Activated T-helper 2 cell treated with anti-CD3 and anti-CD28 coated beads, Interferon-gamma antibody, Interleukin-2, Interleukin-4, amounts not matched to agents 10 μg/mL and 5 μg/mL and 100 μg/mL, durations not matched to agents 14 hours and 24 hours and 36 hours (primary cell): ENCODE data around the gene PPT1. TPM values are rescaled to one million over a fixed set of nuclear protein-coding genes. Genes with fewer than 3 reads are reported as not detected.
A peak's percentile ranks its signal among the peaks of the same experiment; 100 is the strongest.
"Not testable (repeated sequence)": the region's sequence is repeated elsewhere in the genome, so short reads cannot be mapped to it uniquely, and the experiment has no call there.

Experiments
- DNase-seq: peaks from one replicate; pipeline ENCODE4 v3.0.0; 2021; ENCODE audit warnings: low spot score
- H3K27ac Mint-ChIP-seq: one replicate; pipeline ENCODE4 v1.8.0; 2021; ENCODE audit warnings: mixed read lengths
- H3K27me3 Mint-ChIP-seq: one replicate; pipeline ENCODE4 v1.8.0; 2021; ENCODE audit warnings: low read depth, mixed read lengths
- H3K36me3 Mint-ChIP-seq: one replicate; pipeline ENCODE4 v1.8.0; 2021; ENCODE audit warnings: low read depth, mixed read lengths
- H3K4me1 Mint-ChIP-seq: one replicate; pipeline ENCODE4 v1.8.0; 2021; ENCODE audit warnings: low read depth, mixed read lengths
- H3K4me3 Mint-ChIP-seq: one replicate; pipeline ENCODE4 v1.8.0; 2021; ENCODE audit warnings: low read depth, mild to moderate bottlenecking, moderate library complexity, mixed read lengths
- H3K9me3 Mint-ChIP-seq: one replicate; pipeline ENCODE4 v1.8.0; 2021; ENCODE audit warnings: mixed read lengths
- intact Hi-C: fragments of 100-400 bp; cut with micrococcal nuclease; formaldehyde crosslinking; loops from one replicate; pipeline ENCODE4 v1.15.1; 2023
- total RNA-seq: library from RNA; stranded (reverse); gene quantifications from 2 replicates; pipeline ENCODE4 v1.2.3, GENCODE V29; 2022

PPT1 gene
- total RNA-seq, 1 donor from 2014 or later, result 87.8 TPM

- peaks cover 60% of the 10 kb centered on the region for H3K4me1 Mint-ChIP-seq
- intact Hi-C loops, result loop anchor here (10.0 kb wide), 2 partner anchors 121 to 651 kb away; partner anchors contain the start of genes NFYC and RLF
- H3K9me3 Mint-ChIP-seq, result no peaks in the 10 kb centered on the region
- DNase-seq, result no peak
- H3K36me3 Mint-ChIP-seq, result peaks cover 76% of the 10 kb centered on the region
- H3K27me3 Mint-ChIP-seq, result no peaks in the 10 kb centered on the region
- H3K4me3 Mint-ChIP-seq, result peak overlapping the region; percentile 94
- H3K27ac Mint-ChIP-seq, result peak overlapping the region; percentile 35
Observed at GRCh38 chr1:40044110-40044509, 52.9 kb downstream of the PPT1 start.

GRCh38 chr1:40042341-40042740 is 54.7 kb downstream of the PPT1 start:
- Mint-ChIP-seq H3K4me3 (peak overlapping the region; percentile 94), H3K27ac (peak overlapping the region; percentile 47), H3K36me3 (peaks cover 69% of the 10 kb centered on the region), H3K9me3 (no peaks in the 10 kb centered on the region), H3K4me1 (peaks cover 56% of the 10 kb centered on the region), H3K27me3 (no peaks in the 10 kb centered on the region)
- no peak for DNase-seq
- intact Hi-C loops, result loop anchor here (10.0 kb wide), 2 partner anchors 122 to 652 kb away; partner anchors contain the start of genes NFYC and RLF

- intact Hi-C loops, result loop anchor here (2.0 to 10.0 kb wide), 3 partner anchors 17 to 653 kb away; partner anchors contain the start of genes NFYC and RLF
- Mint-ChIP-seq H3K36me3 (peaks cover 65% of the 10 kb centered on the region), H3K9me3 (no peaks in the 10 kb centered on the region), H3K27ac (peak overlapping the region; percentile 99), H3K27me3 (no peaks in the 10 kb centered on the region), H3K4me3 (peak overlapping the region; percentile 94), H3K4me1 (peaks cover 60% of the 10 kb centered on the region)
- DNase-seq, result no peak
Observed at GRCh38 chr1:40041466-40041838, 55.6 kb downstream of the PPT1 start.

GRCh38 chr1:40040511-40041465 is 56.3 kb downstream of the PPT1 start, which contains the start of gene CAP1:
Gene CAP1 (plus strand): TSS chr1:40040729. CDS start chr1:40059347, 18,618 bp downstream.
- intact Hi-C loops, result loop anchor here (1.0 to 10.0 kb wide), 6 partner anchors 9 to 654 kb away; partner anchors contain the start of genes MFSD2A, NFYC, RLF and ZMPSTE24
- H3K9me3 Mint-ChIP-seq, result no peaks in the 10 kb centered on the region
- DNase-seq, result peak; percentile 100
- peaks cover 55% of the 10 kb centered on the region for H3K4me1 Mint-ChIP-seq
- H3K27me3 Mint-ChIP-seq, result no peaks in the 10 kb centered on the region
- H3K4me3 Mint-ChIP-seq, result peak within 1 kb of the TSS; percentile 94
- peak within 1 kb of the TSS; percentile 99 for H3K27ac Mint-ChIP-seq
- peaks cover 58% of the 10 kb centered on the region for H3K36me3 Mint-ChIP-seq

GRCh38 chr1:40039757-40040510 is 57.1 kb downstream of the PPT1 start:
- Mint-ChIP-seq H3K4me3 (peak overlapping the region; percentile 94), H3K27ac (peak overlapping the region; percentile 99), H3K9me3 (no peaks in the 10 kb centered on the region), H3K4me1 (peaks cover 54% of the 10 kb centered on the region), H3K27me3 (no peaks in the 10 kb centered on the region), H3K36me3 (peaks cover 50% of the 10 kb centered on the region)
- intact Hi-C loops, result loop anchor here (1.0 to 10.0 kb wide), 7 partner anchors 9 to 655 kb away; partner anchors contain the start of genes MFSD2A, NFYC, RLF and ZMPSTE24
- peak; percentile 85 for DNase-seq

- intact Hi-C loops, result loop anchor here (2.0 kb wide), 1 partner anchor 24 kb away; no protein-coding TSS in a partner anchor
- DNase-seq, result no peak
- Mint-ChIP-seq H3K36me3 (peaks cover 47% of the 10 kb centered on the region), H3K4me3 (peak overlapping the region; percentile 94), H3K4me1 (peaks cover 57% of the 10 kb centered on the region), H3K27me3 (no peaks in the 10 kb centered on the region), H3K27ac (peak overlapping the region; percentile 99), H3K9me3 (no peaks in the 10 kb centered on the region)
Observed at GRCh38 chr1:40039245-40039756, 57.8 kb downstream of the PPT1 start.

- H3K9me3 Mint-ChIP-seq, result no peaks in the 10 kb centered on the region
- H3K4me3 Mint-ChIP-seq, result peak overlapping the region; percentile 94
- intact Hi-C loops, result loop anchor here (2.0 kb wide), 1 partner anchor 24 kb away; no protein-coding TSS in a partner anchor
- H3K27ac Mint-ChIP-seq, result peak overlapping the region; percentile 99
- peaks cover 53% of the 10 kb centered on the region for H3K4me1 Mint-ChIP-seq
- no peak for DNase-seq
- no peaks in the 10 kb centered on the region for H3K27me3 Mint-ChIP-seq
- H3K36me3 Mint-ChIP-seq, result peaks cover 41% of the 10 kb centered on the region
Observed at GRCh38 chr1:40038697-40039096, 58.4 kb downstream of the PPT1 start.

GRCh38 chr1:40037254-40037653 is 59.8 kb downstream of the PPT1 start:
- H3K27me3 Mint-ChIP-seq, intact Hi-C loops, H3K9me3 Mint-ChIP-seq, DNase-seq, H3K27ac Mint-ChIP-seq, H3K4me3 Mint-ChIP-seq: not testable (repeated sequence)
- peaks cover 29% of the 10 kb centered on the region for H3K36me3 Mint-ChIP-seq
- H3K4me1 Mint-ChIP-seq, result peaks cover 45% of the 10 kb centered on the region

GRCh38 chr1:40036574-40036973 is 60.5 kb downstream of the PPT1 start:
- Mint-ChIP-seq H3K27ac (no peak overlapping the region), H3K9me3 (no peaks in the 10 kb centered on the region), H3K4me1 (peaks cover 42% of the 10 kb centered on the region), H3K36me3 (peaks cover 22% of the 10 kb centered on the region), H3K27me3 (no peaks in the 10 kb centered on the region), H3K4me3 (no peak overlapping the region)
- DNase-seq, result no peak
- intact Hi-C loops, result no loop called here

GRCh38 chr1:40034869-40035268 is 62.2 kb downstream of the PPT1 start:
- Mint-ChIP-seq H3K4me1 (peaks cover 45% of the 10 kb centered on the region), H3K27ac (peak overlapping the region; percentile 38), H3K4me3 (peak overlapping the region; percentile 14), H3K27me3 (peaks cover 3% of the 10 kb centered on the region), H3K36me3 (peaks cover 9% of the 10 kb centered on the region), H3K9me3 (no peaks in the 10 kb centered on the region)
- intact Hi-C loops, result no loop called here
- DNase-seq, result no peak

GRCh38 chr1:40032240-40032891 is 64.7 kb downstream of the PPT1 start:
- Mint-ChIP-seq H3K4me1 (peaks cover 32% of the 10 kb centered on the region), H3K27me3 (peaks cover 11% of the 10 kb centered on the region), H3K36me3 (no peaks in the 10 kb centered on the region), H3K27ac (no peak overlapping the region), H3K4me3 (no peak overlapping the region), H3K9me3 (no peaks in the 10 kb centered on the region)
- DNase-seq, result peak; percentile 34
- intact Hi-C loops, result loop anchor here (1.0 kb wide), 1 partner anchor 113 kb away; no protein-coding TSS in a partner anchor
